Measurements from ENCODE around the gene WNT5B. TPM values are rescaled to one million over a fixed set of nuclear protein-coding genes. Genes with fewer than 3 reads are reported as not detected.

The WNT5B gene
- total and polyA plus RNA-seq, 11 donors: 0.52 to 3.9 (median 1.3) TPM

GRCh38 chr12:1618489-1618888 is 10.5 kb upstream of the WNT5B start:
- Histone ChIP-seq H3K27ac (peak overlapping the region in 1 of 12 donors; percentile 70), H3K27me3 (no peaks in the 10 kb centered on the region), H3K4me3 (no peak overlapping the region), H3K4me1 (peaks cover 0 to 37% (median 0%) of the 10 kb centered on the region in 12 donors), H3K36me3 (no peaks in the 10 kb centered on the region), H3K9me3 (no peaks in the 10 kb centered on the region)
- intact Hi-C loops (cut with DNase I): no loop called here
- TF ChIP-seq CTCF (IDR thresholded peaks at IDR 0.05) (no peak), POLR2A (IDR thresholded peaks at IDR 0.05) (no peak)
- ATAC-seq (peak in 1 of 4 donors; percentile 23), DNase-seq (no peak)

GRCh38 chr12:1619159-1619558 is 9.9 kb upstream of the WNT5B start:
- Histone ChIP-seq H3K27ac (peak overlapping the region in 1 of 12 donors; percentile 70), H3K36me3 (no peaks in the 10 kb centered on the region), H3K4me1 (peaks cover 0 to 37% (median 0%) of the 10 kb centered on the region in 12 donors), H3K27me3 (no peaks in the 10 kb centered on the region), H3K4me3 (no peak overlapping the region), H3K9me3 (no peaks in the 10 kb centered on the region)
- DNase-seq (no peak), ATAC-seq (no peak)
- intact Hi-C loops (cut with DNase I): no loop called here
- WGBS, 4 donors: 80 to 85% (median 84%) methylated on average over 4 of the region's 4 CpGs
- TF ChIP-seq POLR2A (IDR thresholded peaks at IDR 0.05) (no peak), CTCF (IDR thresholded peaks at IDR 0.05) (no peak)

- Histone ChIP-seq H3K4me3 (no peak overlapping the region), H3K4me1 (peaks cover 0 to 37% (median 0%) of the 10 kb centered on the region in 12 donors), H3K27me3 (no peaks in the 10 kb centered on the region), H3K27ac (peak overlapping the region in 1 of 12 donors; percentile 70), H3K36me3 (no peaks in the 10 kb centered on the region), H3K9me3 (no peaks in the 10 kb centered on the region)
- ATAC-seq: peak in 2 of 4 donors; percentile 69 to 76
- WGBS, 4 donors: 59 to 73% (median 65%) methylated on average over 8 of the region's 8 CpGs
- TF ChIP-seq CTCF (IDR thresholded peaks at IDR 0.05) (no peak), POLR2A (IDR thresholded peaks at IDR 0.05) (no peak)
- peak; percentile 52 to 77 (median 67) for DNase-seq
- intact Hi-C loops (cut with DNase I): no loop called here
These were observed 9.4 kb upstream of the WNT5B start for GRCh38 chr12:1619587-1619986.

- no peak for ATAC-seq
- H3K4me3 ChIP-seq: no peak overlapping the region
- peaks cover 0 to 37% (median 2%) of the 10 kb centered on the region in 12 donors for H3K4me1 ChIP-seq
- no peaks in the 10 kb centered on the region for H3K9me3 ChIP-seq
- peak overlapping the region in 1 of 12 donors; percentile 70 for H3K27ac ChIP-seq
- intact Hi-C loops (cut with DNase I): no loop called here
- 44 to 65% (median 53%) methylated on average over 1 of the region's 1 CpG for WGBS, 4 donors
- H3K36me3 ChIP-seq: no peaks in the 10 kb centered on the region
- DNase-seq: no peak
- no peaks in the 10 kb centered on the region for H3K27me3 ChIP-seq
- no peak for TF ChIP-seq POLR2A (IDR thresholded peaks at IDR 0.05)
- TF ChIP-seq CTCF (IDR thresholded peaks at IDR 0.05): no peak
These were observed 8.9 kb upstream of the WNT5B start for GRCh38 chr12:1620092-1620491.

Data from heart left ventricle (tissue), 16 donors.